ENCODE data around the gene LRRN2. TPM values are rescaled to one million over a fixed set of nuclear protein-coding genes. Genes with fewer than 3 reads are reported as not detected.

LRRN2 gene
- polyA plus RNA-seq, 1 donor from 2014 or later: 3.3 TPM

GRCh38 chr1:204672069-204672468 lies 13.5 kb downstream of the LRRN2 start:
- no peak overlapping the region for H3K27ac ChIP-seq (ENCODE audit: low read length)
- no peak overlapping the region for H3K4me3 ChIP-seq (ENCODE audit: low read length)

DNA sequence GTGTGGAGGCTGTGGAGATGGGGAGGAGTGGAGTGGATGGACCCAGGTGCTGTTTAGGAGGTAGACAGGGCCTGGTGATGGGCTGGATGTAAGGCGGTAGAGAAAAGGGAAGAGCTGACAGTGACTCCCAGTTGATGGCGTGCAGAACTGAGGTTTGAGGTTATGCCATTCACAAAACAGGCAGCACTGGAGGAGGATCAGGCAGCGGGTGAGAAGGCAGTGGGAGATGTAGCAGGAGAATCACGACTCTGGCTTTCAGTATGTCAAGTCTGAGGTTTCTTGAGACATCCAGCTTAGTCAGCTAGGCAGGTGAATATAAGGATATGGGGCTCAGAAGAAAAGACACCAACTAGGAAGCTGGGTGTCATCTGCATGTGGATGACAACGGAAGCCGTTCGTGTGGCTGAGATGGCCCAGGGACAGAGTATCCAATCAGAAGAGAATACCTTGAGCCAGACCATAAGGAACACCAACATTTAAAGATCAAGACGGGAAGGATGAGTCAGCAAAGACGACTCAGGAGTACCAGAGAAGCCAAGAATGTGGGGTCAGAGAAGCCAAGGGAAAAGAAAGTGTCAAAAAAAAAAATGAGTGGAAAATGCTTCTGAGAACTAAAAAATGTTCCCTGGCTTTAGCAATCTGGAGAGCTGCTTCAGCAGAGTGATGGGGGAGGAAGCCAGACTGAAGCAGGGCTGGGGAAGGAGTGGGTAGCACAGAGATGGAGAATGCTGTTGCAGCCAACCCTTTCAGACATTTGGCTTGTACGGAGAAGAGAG lies 15.2 kb downstream of the LRRN2 start:
- Histone ChIP-seq H3K4me3 (ENCODE audit: low read length) (no peak overlapping the region), H3K27ac (ENCODE audit: low read length) (no peak overlapping the region), H3K36me3 (ENCODE audit: insufficient read depth, low read length) (no peaks in the 10 kb centered on the region), H2AFZ (ENCODE audit: low read depth, low read length) (no peak overlapping the region), H3K9me3 (ENCODE audit: low read length) (no peaks in the 10 kb centered on the region), H3K9me2 (ENCODE audit: insufficient read depth, low read length) (no peaks in the 10 kb centered on the region), H3K79me2 (replicated peaks; ENCODE audit: insufficient read depth, low read length) (no peaks in the 10 kb centered on the region), H3K4me2 (ENCODE audit: low read length) (no peak overlapping the region), H3K9ac (ENCODE audit: low read length) (no peak overlapping the region), H3F3A (ENCODE audit: insufficient read depth, low read length, poor library complexity, severe bottlenecking) (no peaks in the 10 kb centered on the region), H4K20me1 (ENCODE audit: insufficient read depth) (no peaks in the 10 kb centered on the region), H3K27me3 (ENCODE audit: insufficient read depth, low read depth, low read length) (no peaks in the 10 kb centered on the region)
- TF ChIP-seq EZH2 (IDR thresholded peaks at IDR 0.05; ENCODE audit: borderline replicate concordance, insufficient read depth, low read length, poor library complexity, severe bottlenecking) (no peak), EP300 (conservative IDR thresholded peaks at IDR 0.05; ENCODE audit: poor library complexity, severe bottlenecking) (no peak), SMC3 (conservative IDR thresholded peaks at IDR 0.05; ENCODE audit: poor library complexity) (no peak), MXI1 (conservative IDR thresholded peaks at IDR 0.05; ENCODE audit: poor library complexity, severe bottlenecking) (no peak), TAF1 (IDR thresholded peaks at IDR 0.05; ENCODE audit: low read depth) (no peak), RAD21 (conservative IDR thresholded peaks at IDR 0.05) (no peak), POLR2AphosphoS5 (IDR thresholded peaks at IDR 0.05) (no peak)
- TF ChIP-seq, protein P1, sequence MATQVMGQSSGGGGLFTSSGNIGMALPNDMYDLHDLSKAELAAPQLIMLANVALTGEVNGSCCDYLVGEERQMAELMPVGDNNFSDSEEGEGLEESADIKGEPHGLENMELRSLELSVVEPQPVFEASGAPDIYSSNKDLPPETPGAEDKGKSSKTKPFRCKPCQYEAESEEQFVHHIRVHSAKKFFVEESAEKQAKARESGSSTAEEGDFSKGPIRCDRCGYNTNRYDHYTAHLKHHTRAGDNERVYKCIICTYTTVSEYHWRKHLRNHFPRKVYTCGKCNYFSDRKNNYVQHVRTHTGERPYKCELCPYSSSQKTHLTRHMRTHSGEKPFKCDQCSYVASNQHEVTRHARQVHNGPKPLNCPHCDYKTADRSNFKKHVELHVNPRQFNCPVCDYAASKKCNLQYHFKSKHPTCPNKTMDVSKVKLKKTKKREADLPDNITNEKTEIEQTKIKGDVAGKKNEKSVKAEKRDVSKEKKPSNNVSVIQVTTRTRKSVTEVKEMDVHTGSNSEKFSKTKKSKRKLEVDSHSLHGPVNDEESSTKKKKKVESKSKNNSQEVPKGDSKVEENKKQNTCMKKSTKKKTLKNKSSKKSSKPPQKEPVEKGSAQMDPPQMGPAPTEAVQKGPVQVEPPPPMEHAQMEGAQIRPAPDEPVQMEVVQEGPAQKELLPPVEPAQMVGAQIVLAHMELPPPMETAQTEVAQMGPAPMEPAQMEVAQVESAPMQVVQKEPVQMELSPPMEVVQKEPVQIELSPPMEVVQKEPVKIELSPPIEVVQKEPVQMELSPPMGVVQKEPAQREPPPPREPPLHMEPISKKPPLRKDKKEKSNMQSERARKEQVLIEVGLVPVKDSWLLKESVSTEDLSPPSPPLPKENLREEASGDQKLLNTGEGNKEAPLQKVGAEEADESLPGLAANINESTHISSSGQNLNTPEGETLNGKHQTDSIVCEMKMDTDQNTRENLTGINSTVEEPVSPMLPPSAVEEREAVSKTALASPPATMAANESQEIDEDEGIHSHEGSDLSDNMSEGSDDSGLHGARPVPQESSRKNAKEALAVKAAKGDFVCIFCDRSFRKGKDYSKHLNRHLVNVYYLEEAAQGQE (IDR thresholded peaks at IDR 0.05; ENCODE audit: borderline replicate concordance): no peak
- TF ChIP-seq, protein P2, sequence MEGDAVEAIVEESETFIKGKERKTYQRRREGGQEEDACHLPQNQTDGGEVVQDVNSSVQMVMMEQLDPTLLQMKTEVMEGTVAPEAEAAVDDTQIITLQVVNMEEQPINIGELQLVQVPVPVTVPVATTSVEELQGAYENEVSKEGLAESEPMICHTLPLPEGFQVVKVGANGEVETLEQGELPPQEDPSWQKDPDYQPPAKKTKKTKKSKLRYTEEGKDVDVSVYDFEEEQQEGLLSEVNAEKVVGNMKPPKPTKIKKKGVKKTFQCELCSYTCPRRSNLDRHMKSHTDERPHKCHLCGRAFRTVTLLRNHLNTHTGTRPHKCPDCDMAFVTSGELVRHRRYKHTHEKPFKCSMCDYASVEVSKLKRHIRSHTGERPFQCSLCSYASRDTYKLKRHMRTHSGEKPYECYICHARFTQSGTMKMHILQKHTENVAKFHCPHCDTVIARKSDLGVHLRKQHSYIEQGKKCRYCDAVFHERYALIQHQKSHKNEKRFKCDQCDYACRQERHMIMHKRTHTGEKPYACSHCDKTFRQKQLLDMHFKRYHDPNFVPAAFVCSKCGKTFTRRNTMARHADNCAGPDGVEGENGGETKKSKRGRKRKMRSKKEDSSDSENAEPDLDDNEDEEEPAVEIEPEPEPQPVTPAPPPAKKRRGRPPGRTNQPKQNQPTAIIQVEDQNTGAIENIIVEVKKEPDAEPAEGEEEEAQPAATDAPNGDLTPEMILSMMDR (IDR thresholded peaks at IDR 0.05; ENCODE audit: poor library complexity, severe bottlenecking): no peak

More at GRCh38 chr1:204672069-204672468, 13.5 kb downstream of the LRRN2 start:
- no peaks in the 10 kb centered on the region for H4K20me1 ChIP-seq (ENCODE audit: insufficient read depth)
- no peaks in the 10 kb centered on the region for H3K36me3 ChIP-seq (ENCODE audit: insufficient read depth, low read length)
- no peak overlapping the region for H3K9ac ChIP-seq (ENCODE audit: low read length)
- no peaks in the 10 kb centered on the region for H3F3A ChIP-seq (ENCODE audit: insufficient read depth, low read length, poor library complexity, severe bottlenecking)
- H3K9me2 ChIP-seq (ENCODE audit: insufficient read depth, low read length): no peaks in the 10 kb centered on the region
- no peaks in the 10 kb centered on the region for H3K27me3 ChIP-seq (ENCODE audit: insufficient read depth, low read depth, low read length)
- no peak overlapping the region for H3K4me2 ChIP-seq (ENCODE audit: low read length)
- TF ChIP-seq MXI1 (conservative IDR thresholded peaks at IDR 0.05; ENCODE audit: poor library complexity, severe bottlenecking) (no peak), POLR2AphosphoS5 (IDR thresholded peaks at IDR 0.05) (no peak), RAD21 (conservative IDR thresholded peaks at IDR 0.05) (no peak), EZH2 (IDR thresholded peaks at IDR 0.05; ENCODE audit: borderline replicate concordance, insufficient read depth, low read length, poor library complexity, severe bottlenecking) (no peak), EP300 (conservative IDR thresholded peaks at IDR 0.05; ENCODE audit: poor library complexity, severe bottlenecking) (no peak), SMC3 (conservative IDR thresholded peaks at IDR 0.05; ENCODE audit: poor library complexity) (no peak), TAF1 (IDR thresholded peaks at IDR 0.05; ENCODE audit: low read depth) (no peak)
- TF ChIP-seq, protein P1 (IDR thresholded peaks at IDR 0.05; ENCODE audit: borderline replicate concordance): no peak
- TF ChIP-seq, protein P2 (IDR thresholded peaks at IDR 0.05; ENCODE audit: poor library complexity, severe bottlenecking): no peak
- H3K9me3 ChIP-seq (ENCODE audit: low read length): no peaks in the 10 kb centered on the region
- no peaks in the 10 kb centered on the region for H3K79me2 ChIP-seq (replicated peaks; ENCODE audit: insufficient read depth, low read length)
- H2AFZ ChIP-seq (ENCODE audit: low read depth, low read length): no peak overlapping the region
